Measurements from ENCODE around the gene TINAG.

Gene TINAG

GRCh38 chr6:54301770-54302169 lies 6.5 kb upstream of the TINAG start:
- Histone ChIP-seq H3K27me3 (ENCODE audit: insufficient read depth, poor library complexity, severe bottlenecking) (no peaks in the 10 kb centered on the region), H3K4me3 (replicated peaks; ENCODE audit: insufficient read depth, low read length) (no peak overlapping the region), H3K27ac (replicated peaks) (no peak overlapping the region)
- TF ChIP-seq SPI1 (IDR thresholded peaks at IDR 0.05; ENCODE audit: borderline replicate concordance, low read depth) (no peak), POLR2AphosphoS5 (IDR thresholded peaks at IDR 0.05; ENCODE audit: low read depth) (no peak), CTCF (IDR thresholded peaks at IDR 0.05; ENCODE audit: insufficient read depth, low read length) (no peak), GABPA (IDR thresholded peaks at IDR 0.05; ENCODE audit: low read depth) (no peak), REST (IDR thresholded peaks at IDR 0.05; ENCODE audit: insufficient replicate concordance, low read depth) (no peak)
- DNase-seq (ENCODE audit: low read depth in 1 of 2, low spot score in 1 of 2) = no peak

- no peak for DNase-seq (ENCODE audit: low read depth in 1 of 2, low spot score in 1 of 2)
- no peak overlapping the region for H3K27ac ChIP-seq (replicated peaks)
- no peaks in the 10 kb centered on the region for H3K27me3 ChIP-seq (ENCODE audit: insufficient read depth, poor library complexity, severe bottlenecking)
- H3K4me3 ChIP-seq (replicated peaks; ENCODE audit: insufficient read depth, low read length) = no peak overlapping the region
- no peak for TF ChIP-seq POLR2AphosphoS5 (IDR thresholded peaks at IDR 0.05; ENCODE audit: low read depth)
- TF ChIP-seq CTCF (IDR thresholded peaks at IDR 0.05; ENCODE audit: insufficient read depth, low read length) = no peak
- TF ChIP-seq GABPA (IDR thresholded peaks at IDR 0.05; ENCODE audit: low read depth) = no peak
Measured at GRCh38 chr6:54307439-54307910, 766 bp upstream of the TINAG start.

GRCh38 chr6:54308986-54309315 lies 710 bp downstream of the TINAG start:
- Histone ChIP-seq H3K4me3 (replicated peaks; ENCODE audit: insufficient read depth, low read length) (no peak overlapping the region), H3K27me3 (ENCODE audit: insufficient read depth, poor library complexity, severe bottlenecking) (no peaks in the 10 kb centered on the region), H3K27ac (replicated peaks) (no peak overlapping the region)
- no peak for DNase-seq (ENCODE audit: low read depth in 1 of 2, low spot score in 1 of 2)
- TF ChIP-seq CTCF (IDR thresholded peaks at IDR 0.05; ENCODE audit: insufficient read depth, low read length) = no peak
- TF ChIP-seq REST (IDR thresholded peaks at IDR 0.05; ENCODE audit: insufficient replicate concordance, low read depth) = no peak
- no peak for TF ChIP-seq SPI1 (IDR thresholded peaks at IDR 0.05; ENCODE audit: borderline replicate concordance, low read depth)
- TF ChIP-seq GABPA (IDR thresholded peaks at IDR 0.05; ENCODE audit: low read depth) = no peak
- no peak for TF ChIP-seq POLR2AphosphoS5 (IDR thresholded peaks at IDR 0.05; ENCODE audit: low read depth)

GRCh38 chr6:54310377-54311152 lies 2.3 kb downstream of the TINAG start:
- no peak for DNase-seq (ENCODE audit: low read depth in 1 of 2, low spot score in 1 of 2)
- TF ChIP-seq GABPA (IDR thresholded peaks at IDR 0.05; ENCODE audit: low read depth) (no peak), REST (IDR thresholded peaks at IDR 0.05; ENCODE audit: insufficient replicate concordance, low read depth) (no peak), CTCF (IDR thresholded peaks at IDR 0.05; ENCODE audit: insufficient read depth, low read length) (no peak), POLR2AphosphoS5 (IDR thresholded peaks at IDR 0.05; ENCODE audit: low read depth) (no peak), SPI1 (IDR thresholded peaks at IDR 0.05; ENCODE audit: borderline replicate concordance, low read depth) (no peak)
- H3K27ac ChIP-seq (replicated peaks) = no peak overlapping the region
- H3K27me3 ChIP-seq (ENCODE audit: insufficient read depth, poor library complexity, severe bottlenecking) = no peaks in the 10 kb centered on the region
- no peak overlapping the region for H3K4me3 ChIP-seq (replicated peaks; ENCODE audit: insufficient read depth, low read length)
